ENCODE data around the gene L3MBTL3.

L3MBTL3 gene

DNA sequence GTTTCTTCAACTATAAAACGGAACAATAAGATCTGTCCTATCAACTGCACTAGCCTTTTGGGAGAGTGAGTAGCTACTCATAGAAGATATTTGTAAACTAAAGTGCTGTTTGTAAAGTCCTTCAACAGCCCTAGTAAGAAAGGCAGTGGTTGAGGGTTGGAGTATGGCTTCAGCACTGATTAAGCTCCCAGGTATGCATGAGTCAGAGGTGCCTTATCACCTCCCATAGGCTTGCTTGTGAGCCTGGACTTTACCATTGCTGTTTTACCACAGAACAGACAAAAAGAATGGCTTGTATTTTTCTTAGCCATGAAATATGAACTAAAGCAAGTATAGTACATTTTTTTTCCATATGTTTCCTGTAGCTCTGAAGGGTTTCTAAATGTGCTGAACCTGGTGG lies 160.3 kb downstream of the L3MBTL3 start:
- TF ChIP-seq, protein P1, sequence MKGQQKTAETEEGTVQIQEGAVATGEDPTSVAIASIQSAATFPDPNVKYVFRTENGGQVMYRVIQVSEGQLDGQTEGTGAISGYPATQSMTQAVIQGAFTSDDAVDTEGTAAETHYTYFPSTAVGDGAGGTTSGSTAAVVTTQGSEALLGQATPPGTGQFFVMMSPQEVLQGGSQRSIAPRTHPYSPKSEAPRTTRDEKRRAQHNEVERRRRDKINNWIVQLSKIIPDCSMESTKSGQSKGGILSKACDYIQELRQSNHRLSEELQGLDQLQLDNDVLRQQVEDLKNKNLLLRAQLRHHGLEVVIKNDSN (IDR thresholded peaks at IDR 0.05): no peak
- TF ChIP-seq RAD21 (IDR thresholded peaks at IDR 0.05; ENCODE audit: low read depth) (no peak), TEAD4 (IDR thresholded peaks at IDR 0.05) (peak; percentile 56)

DNA sequence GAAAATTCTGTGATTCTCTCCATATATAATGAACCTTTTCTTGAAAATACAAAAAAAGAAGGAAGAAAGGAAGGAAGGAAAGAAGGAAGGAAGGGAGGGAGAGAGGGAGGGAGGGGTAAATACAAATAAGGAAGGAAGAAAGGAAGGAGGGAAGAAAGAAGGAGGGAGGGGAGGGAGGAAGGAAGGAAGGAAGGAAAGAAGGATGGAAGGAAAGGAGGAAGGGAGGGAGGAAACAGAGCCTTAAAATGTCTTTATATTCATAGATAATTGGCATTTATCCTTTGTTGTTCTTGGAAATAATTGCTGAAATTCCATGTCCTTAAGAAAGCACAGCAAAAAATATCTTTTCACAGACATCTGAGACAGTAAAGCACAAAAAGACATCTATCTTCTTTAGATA lies 164.1 kb downstream of the L3MBTL3 start:
- TF ChIP-seq EGR1 (IDR thresholded peaks at IDR 0.05): no peak
- TF ChIP-seq ZBTB7A (IDR thresholded peaks at IDR 0.05; ENCODE audit: low read depth): no peak
- no peak for TF ChIP-seq EP300 (IDR thresholded peaks at IDR 0.05; ENCODE audit: borderline replicate concordance)
- no peak for TF ChIP-seq RAD21 (IDR thresholded peaks at IDR 0.05; ENCODE audit: low read depth)
- no peak for TF ChIP-seq YY1 (IDR thresholded peaks at IDR 0.05; ENCODE audit: low read depth)
- TF ChIP-seq TCF12 (IDR thresholded peaks at IDR 0.05; ENCODE audit: low read depth): no peak
- TF ChIP-seq CEBPB (IDR thresholded peaks at IDR 0.05): no peak
- no peak for TF ChIP-seq TAF1 (IDR thresholded peaks at IDR 0.05; ENCODE audit: low read depth)

DNA sequence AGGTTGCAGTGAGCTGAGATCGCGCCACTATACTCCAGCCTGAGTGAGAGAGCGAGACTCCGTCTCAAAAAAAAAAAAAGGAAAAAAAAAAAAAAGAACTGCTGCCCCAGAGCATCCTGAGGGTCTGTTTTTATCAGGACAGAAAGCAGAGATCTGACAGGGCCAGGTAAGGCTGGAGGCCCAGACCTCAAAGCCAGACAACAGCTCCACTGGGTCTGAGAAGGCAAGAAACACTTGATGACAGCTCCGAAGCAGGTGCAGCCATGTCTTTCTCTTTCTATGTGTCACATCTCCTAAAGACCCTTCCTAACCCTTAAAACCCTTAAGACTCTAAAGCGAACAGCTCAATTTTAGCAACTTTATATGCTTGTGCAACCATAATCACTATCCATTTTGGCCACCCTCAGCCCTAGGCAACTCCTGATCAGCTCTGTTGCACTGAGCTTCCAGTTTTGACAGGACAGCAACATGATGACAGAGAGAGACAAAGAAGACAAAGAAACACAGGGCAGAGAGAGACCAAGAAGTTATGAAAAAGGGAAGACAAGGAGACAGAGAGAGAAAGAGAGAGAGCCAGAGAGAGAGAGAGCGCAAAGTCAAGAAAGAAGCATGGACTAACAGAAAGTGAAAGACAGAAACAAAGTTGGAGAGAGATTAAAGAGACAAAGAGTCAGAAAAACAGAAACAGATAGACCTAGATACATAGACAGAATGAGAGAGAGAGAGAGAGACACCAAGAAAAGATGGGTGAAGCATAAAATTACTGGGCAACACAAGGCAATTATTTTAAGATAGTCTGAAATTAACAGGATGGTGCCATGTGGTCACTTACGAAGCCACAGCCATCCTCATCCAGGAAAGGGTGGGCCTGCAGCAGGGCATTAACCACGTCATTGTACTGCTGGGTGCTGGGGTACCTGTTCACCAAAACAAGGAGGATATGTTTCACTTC lies 165.2 kb downstream of the L3MBTL3 start:
- TF ChIP-seq YY1 (IDR thresholded peaks at IDR 0.05; ENCODE audit: low read depth): no peak

DNA sequence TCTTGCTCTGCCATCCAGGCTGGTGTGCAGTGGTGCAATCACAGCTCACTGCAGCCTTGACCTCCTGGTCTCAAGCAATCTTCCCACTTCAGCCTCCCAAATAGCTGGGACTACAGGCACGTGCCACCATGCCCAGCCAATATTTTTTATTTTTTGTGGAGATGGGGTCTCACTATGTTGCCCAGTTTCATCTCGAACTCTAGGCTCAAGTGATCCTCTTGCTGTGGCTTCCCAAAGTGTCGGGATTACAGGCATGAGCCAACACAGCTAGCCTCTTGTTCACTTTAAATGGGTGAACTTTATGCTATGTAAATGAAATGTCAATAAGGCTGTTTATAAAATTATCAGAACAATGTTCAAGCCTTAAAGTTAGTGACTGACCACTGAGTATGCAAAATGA lies 167.3 kb downstream of the L3MBTL3 start:
- TF ChIP-seq TAF1 (IDR thresholded peaks at IDR 0.05; ENCODE audit: low read depth): no peak
- TF ChIP-seq CEBPB (IDR thresholded peaks at IDR 0.05): no peak
- TF ChIP-seq FOXM1 (IDR thresholded peaks at IDR 0.05; ENCODE audit: borderline replicate concordance, low read depth): no peak
- TF ChIP-seq ZBTB7A (IDR thresholded peaks at IDR 0.05; ENCODE audit: low read depth): no peak
- TF ChIP-seq CREB1 (IDR thresholded peaks at IDR 0.05; ENCODE audit: low read depth): no peak
- no peak for TF ChIP-seq EGR1 (IDR thresholded peaks at IDR 0.05)
- no peak for TF ChIP-seq EP300 (IDR thresholded peaks at IDR 0.05; ENCODE audit: borderline replicate concordance)
- TF ChIP-seq, protein P1 (IDR thresholded peaks at IDR 0.05): no peak
- no peak for TF ChIP-seq RAD21 (IDR thresholded peaks at IDR 0.05; ENCODE audit: low read depth)
- TF ChIP-seq TEAD4 (IDR thresholded peaks at IDR 0.05): no peak
- TF ChIP-seq, protein P2, sequence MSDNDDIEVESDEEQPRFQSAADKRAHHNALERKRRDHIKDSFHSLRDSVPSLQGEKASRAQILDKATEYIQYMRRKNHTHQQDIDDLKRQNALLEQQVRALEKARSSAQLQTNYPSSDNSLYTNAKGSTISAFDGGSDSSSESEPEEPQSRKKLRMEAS (IDR thresholded peaks at IDR 0.05): no peak
- TF ChIP-seq, protein P3, sequence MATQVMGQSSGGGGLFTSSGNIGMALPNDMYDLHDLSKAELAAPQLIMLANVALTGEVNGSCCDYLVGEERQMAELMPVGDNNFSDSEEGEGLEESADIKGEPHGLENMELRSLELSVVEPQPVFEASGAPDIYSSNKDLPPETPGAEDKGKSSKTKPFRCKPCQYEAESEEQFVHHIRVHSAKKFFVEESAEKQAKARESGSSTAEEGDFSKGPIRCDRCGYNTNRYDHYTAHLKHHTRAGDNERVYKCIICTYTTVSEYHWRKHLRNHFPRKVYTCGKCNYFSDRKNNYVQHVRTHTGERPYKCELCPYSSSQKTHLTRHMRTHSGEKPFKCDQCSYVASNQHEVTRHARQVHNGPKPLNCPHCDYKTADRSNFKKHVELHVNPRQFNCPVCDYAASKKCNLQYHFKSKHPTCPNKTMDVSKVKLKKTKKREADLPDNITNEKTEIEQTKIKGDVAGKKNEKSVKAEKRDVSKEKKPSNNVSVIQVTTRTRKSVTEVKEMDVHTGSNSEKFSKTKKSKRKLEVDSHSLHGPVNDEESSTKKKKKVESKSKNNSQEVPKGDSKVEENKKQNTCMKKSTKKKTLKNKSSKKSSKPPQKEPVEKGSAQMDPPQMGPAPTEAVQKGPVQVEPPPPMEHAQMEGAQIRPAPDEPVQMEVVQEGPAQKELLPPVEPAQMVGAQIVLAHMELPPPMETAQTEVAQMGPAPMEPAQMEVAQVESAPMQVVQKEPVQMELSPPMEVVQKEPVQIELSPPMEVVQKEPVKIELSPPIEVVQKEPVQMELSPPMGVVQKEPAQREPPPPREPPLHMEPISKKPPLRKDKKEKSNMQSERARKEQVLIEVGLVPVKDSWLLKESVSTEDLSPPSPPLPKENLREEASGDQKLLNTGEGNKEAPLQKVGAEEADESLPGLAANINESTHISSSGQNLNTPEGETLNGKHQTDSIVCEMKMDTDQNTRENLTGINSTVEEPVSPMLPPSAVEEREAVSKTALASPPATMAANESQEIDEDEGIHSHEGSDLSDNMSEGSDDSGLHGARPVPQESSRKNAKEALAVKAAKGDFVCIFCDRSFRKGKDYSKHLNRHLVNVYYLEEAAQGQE (IDR thresholded peaks at IDR 0.05; ENCODE audit: low read depth): no peak
- TF ChIP-seq YY1 (IDR thresholded peaks at IDR 0.05; ENCODE audit: low read depth): no peak
- no peak for TF ChIP-seq NFIC (IDR thresholded peaks at IDR 0.05)
- no peak for TF ChIP-seq TCF12 (IDR thresholded peaks at IDR 0.05; ENCODE audit: low read depth)

DNA sequence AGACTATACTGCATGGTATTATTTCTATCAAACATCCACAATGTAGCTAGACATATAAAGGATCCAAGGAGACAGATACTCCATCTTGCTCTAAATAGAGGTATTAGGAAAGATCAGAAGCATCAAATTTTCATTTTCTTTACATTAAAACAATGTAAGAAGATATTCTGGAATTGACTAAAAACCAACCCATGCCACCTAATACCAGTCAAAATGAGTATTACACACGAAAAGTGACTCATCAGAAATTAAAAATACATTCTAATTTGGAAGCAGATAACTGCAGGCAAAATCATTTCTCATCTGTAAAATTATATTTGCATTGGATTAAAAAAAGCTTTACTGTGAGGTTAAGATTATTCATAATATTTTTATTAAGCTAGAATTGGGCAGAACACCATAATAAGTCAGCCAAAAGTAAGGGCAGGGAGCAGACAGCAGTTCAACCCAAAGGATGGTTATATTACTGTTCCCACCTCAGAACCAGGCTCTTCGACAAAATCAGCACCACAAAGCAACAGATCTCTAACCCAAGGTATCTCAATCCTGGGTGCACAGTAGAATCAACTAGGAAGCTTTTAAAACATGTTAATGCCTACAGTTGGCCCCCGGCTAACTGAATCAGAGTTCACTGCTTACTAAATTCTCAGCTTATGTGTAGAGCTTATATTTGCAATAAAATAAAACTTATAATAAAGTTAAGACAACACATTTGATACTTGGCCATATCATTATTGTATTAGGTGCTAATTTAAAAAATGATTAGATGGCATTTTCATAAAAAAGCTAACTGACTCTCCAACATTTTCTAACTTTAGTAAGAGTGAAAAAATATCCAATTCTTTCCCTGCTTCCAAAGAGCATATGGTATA lies 169.2 kb downstream of the L3MBTL3 start:
- TF ChIP-seq, protein P3 (IDR thresholded peaks at IDR 0.05; ENCODE audit: low read depth): no peak
- TF ChIP-seq TEAD4 (IDR thresholded peaks at IDR 0.05): no peak
- TF ChIP-seq, protein P1 (IDR thresholded peaks at IDR 0.05): no peak
- TF ChIP-seq TAF1 (IDR thresholded peaks at IDR 0.05; ENCODE audit: low read depth): no peak
- TF ChIP-seq FOXM1 (IDR thresholded peaks at IDR 0.05; ENCODE audit: borderline replicate concordance, low read depth): no peak
